Peyer's patch (tissue), 4 donors: ENCODE results near the gene RMDN3. TPM values are rescaled to one million over a fixed set of nuclear protein-coding genes. Genes with fewer than 3 reads are reported as not detected.

Experiments
- DNase-seq, 3 donors: peaks; one replicate each; pipeline ENCODE4 v3.0.0-alpha.2; 2017 to 2019
- H3K27ac ChIP-seq, 4 donors: fragments of 200-600 bp; sonication (generic); one replicate each; pipeline ENCODE4 v1.5.1; 2016 to 2019
- H3K27me3 ChIP-seq, 2 donors: fragments of 200-600 bp; sonication (generic); one replicate each; pipeline ENCODE4 v1.5.1; 2019
- H3K36me3 ChIP-seq, 3 donors: fragments of 200-600 bp; sonication (generic); one replicate each; pipeline ENCODE4 v1.5.1; 2016 to 2019
- H3K4me1 ChIP-seq, 4 donors: fragments of 200-600 bp; sonication (generic); one replicate each; pipeline ENCODE4 v1.5.1; 2016 to 2019
- H3K4me3 ChIP-seq, 4 donors: fragments of 200-600 bp; sonication (generic); 1 replicate in 3 of 4; 2 replicates in 1 of 4; pipeline ENCODE4 v1.5.1; 2016 to 2019; ENCODE audit warnings: mild to moderate bottlenecking in 1 of 4
- H3K9me3 ChIP-seq, 4 donors: fragments of 200-600 bp; sonication (generic); one replicate each; pipeline ENCODE4 v1.5.1; 2016 to 2019; ENCODE audit warnings: mild to moderate bottlenecking in 1 of 4
- CTCF ChIP-seq, 6 experiments: fragments of 450-650 bp in 4 of 6; fragments of 200-600 bp in 2 of 6; sonication (generic) in 1 of 6; IDR thresholded peaks; one replicate each; pipeline ENCODE4 v1.5.1; 2017 to 2019; ENCODE audit warnings: antibody characterized with exemption in 6 of 6, mild to moderate bottlenecking in 3 of 6, moderate library complexity in 1 of 6
- POLR2A ChIP-seq, 2 donors: fragments of 450-650 bp; IDR thresholded peaks; one replicate each; pipeline ENCODE4 v1.5.1; 2017; ENCODE audit warnings: antibody characterized with exemption in 2 of 2, mild to moderate bottlenecking in 2 of 2, moderate library complexity in 2 of 2
- total RNA-seq, 4 donors: library from RNA; depleted of rRNA; stranded (reverse); fragments of >200 nt; gene quantifications; one replicate each; pipeline ENCODE4 v1.1.0, GENCODE V29; 2016

RMDN3 gene
- total RNA-seq, 4 donors from 2014 or later: 69.2 to 94.7 (median 74.0) TPM

- Histone ChIP-seq H3K4me3 (no peak overlapping the region), H3K36me3 (peaks cover 0 to 55% (median 0%) of the 10 kb centered on the region in 3 donors), H3K4me1 (peaks cover 0 to 25% (median 18%) of the 10 kb centered on the region in 4 donors), H3K27ac (no peak overlapping the region), H3K9me3 (no peaks in the 10 kb centered on the region), H3K27me3 (no peaks in the 10 kb centered on the region)
- TF ChIP-seq CTCF (IDR thresholded peaks at IDR 0.05) (no peak), POLR2A (IDR thresholded peaks at IDR 0.05) (no peak)
- no peak for DNase-seq
Observed at GRCh38 chr15:40773496-40773895, 18.4 kb upstream of the RMDN3 start.

- TF ChIP-seq CTCF (IDR thresholded peaks at IDR 0.05): no peak
- TF ChIP-seq POLR2A (IDR thresholded peaks at IDR 0.05): no peak
- H3K4me1 ChIP-seq: peaks cover 0 to 40% (median 18%) of the 10 kb centered on the region in 4 donors
- no peaks in the 10 kb centered on the region for H3K27me3 ChIP-seq
- no peak for DNase-seq
- H3K9me3 ChIP-seq: no peaks in the 10 kb centered on the region
- H3K36me3 ChIP-seq: peaks cover 0 to 52% (median 0%) of the 10 kb centered on the region in 3 donors
- no peak overlapping the region for H3K27ac ChIP-seq
- H3K4me3 ChIP-seq: no peak overlapping the region
Observed at GRCh38 chr15:40772014-40772413, 17.0 kb upstream of the RMDN3 start.

DNA sequence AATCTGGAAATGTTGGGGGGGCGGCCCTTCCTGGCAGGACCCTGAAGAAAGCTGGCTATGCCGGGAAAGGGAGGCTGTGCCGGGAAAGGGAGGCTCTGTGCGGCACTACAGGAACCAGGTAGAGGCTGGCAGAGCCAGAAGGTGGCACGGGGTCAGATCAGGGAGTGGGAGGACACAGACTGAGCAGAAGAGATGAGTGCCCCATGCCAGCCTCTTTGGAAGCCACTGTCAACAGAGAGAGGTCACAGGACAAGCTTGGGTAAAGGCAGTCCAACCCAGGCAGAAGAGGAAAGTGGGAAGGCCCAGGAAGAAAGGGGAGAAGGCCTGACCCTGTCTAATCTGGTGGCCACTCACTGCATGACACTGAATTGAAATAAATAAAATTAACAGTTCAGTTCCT lies 16.2 kb upstream of the RMDN3 start:
- no peaks in the 10 kb centered on the region for H3K27me3 ChIP-seq
- peaks cover 0 to 46% (median 18%) of the 10 kb centered on the region in 4 donors for H3K4me1 ChIP-seq
- no peak for DNase-seq
- H3K27ac ChIP-seq: no peak overlapping the region
- H3K4me3 ChIP-seq: no peak overlapping the region
- no peaks in the 10 kb centered on the region for H3K9me3 ChIP-seq
- peaks cover 0 to 45% (median 0%) of the 10 kb centered on the region in 3 donors for H3K36me3 ChIP-seq
- TF ChIP-seq CTCF (IDR thresholded peaks at IDR 0.05) (no peak), POLR2A (IDR thresholded peaks at IDR 0.05) (no peak)

GRCh38 chr15:40770147-40770721 lies 15.2 kb upstream of the RMDN3 start:
- peaks cover 0 to 52% (median 21%) of the 10 kb centered on the region in 4 donors for H3K4me1 ChIP-seq
- peak overlapping the region; percentile 64 to 91 (median 78) for H3K27ac ChIP-seq
- H3K9me3 ChIP-seq: no peaks in the 10 kb centered on the region
- DNase-seq: peak; percentile 27 to 75 (median 69)
- H3K27me3 ChIP-seq: no peaks in the 10 kb centered on the region
- H3K36me3 ChIP-seq: peaks cover 0 to 35% (median 0%) of the 10 kb centered on the region in 3 donors
- H3K4me3 ChIP-seq: peak overlapping the region in 2 of 4 donors; percentile 22 to 23
- TF ChIP-seq CTCF (IDR thresholded peaks at IDR 0.05): no peak
- peak in 1 of 2 donors; percentile 35 for TF ChIP-seq POLR2A (IDR thresholded peaks at IDR 0.05)

DNA sequence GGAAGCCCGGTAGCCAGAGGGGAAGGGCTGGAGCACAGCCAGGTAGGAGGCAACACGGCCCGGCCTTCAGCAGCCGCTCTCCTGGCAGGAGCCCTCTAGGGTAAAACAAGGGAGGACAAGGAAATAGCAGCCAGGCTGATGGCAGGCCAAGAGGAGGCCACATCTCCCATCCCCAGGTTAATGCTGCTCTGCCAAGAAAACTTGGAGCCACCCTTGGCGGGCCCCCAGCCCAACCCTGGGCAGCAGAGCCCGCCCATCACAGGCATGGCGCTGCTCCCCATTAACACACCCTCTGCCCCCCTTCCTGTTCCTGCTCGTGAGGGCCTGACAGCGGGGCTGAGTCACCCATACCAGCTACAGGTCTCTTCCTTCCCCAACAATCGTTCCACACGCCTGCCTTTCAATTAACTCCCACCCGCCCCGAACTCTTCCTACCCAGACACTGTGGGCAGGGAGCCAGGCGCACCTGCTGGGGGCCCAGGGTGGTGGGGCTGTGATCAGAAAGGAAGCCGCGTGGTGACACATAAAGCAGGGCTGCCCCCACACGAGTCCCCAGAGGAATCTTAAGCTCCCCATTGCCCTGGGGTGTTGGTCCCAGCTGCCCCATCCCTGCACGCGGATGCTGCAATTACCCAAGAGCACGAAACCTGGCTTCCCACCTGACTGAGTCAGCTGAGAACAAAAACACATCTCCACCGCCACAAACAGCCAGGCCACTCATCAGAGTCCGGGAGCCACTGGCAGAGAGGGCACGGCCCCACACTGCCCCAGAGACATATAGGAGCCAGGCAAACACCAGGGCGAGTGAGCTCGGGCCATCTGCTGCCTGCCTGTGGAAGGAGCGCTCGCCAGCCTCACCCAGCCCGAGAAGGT lies 14.5 kb upstream of the RMDN3 start, which contains the start of gene C15orf62:
Gene C15orf62, plus strand, starts transcription at position 707 of the 873 bp plus-strand sequence. CDS start 516 bp downstream, outside the sequence.
- Histone ChIP-seq H3K36me3 (peaks cover 0 to 27% (median 0%) of the 10 kb centered on the region in 3 donors), H3K9me3 (no peaks in the 10 kb centered on the region), H3K27ac (peak within 1 kb of the TSS; percentile 64 to 91 (median 78)), H3K4me1 (peaks cover 0 to 59% (median 24%) of the 10 kb centered on the region in 4 donors), H3K4me3 (peak within 1 kb of the TSS in 3 of 4 donors; percentile 20 to 23 (median 22)), H3K27me3 (no peaks in the 10 kb centered on the region)
- TF ChIP-seq CTCF (IDR thresholded peaks at IDR 0.05): no peak
- TF ChIP-seq POLR2A (IDR thresholded peaks at IDR 0.05): peak in 1 of 2 donors; percentile 49
- peak; percentile 81 to 87 (median 83) for DNase-seq
